Right lobe of liver (tissue), 4 donors: ENCODE results near the gene NOC2L.

Source experiments
- CTCF ChIP-seq, 4 donors: fragments of 200-600 bp in 3 of 4; fragments of 450-650 bp in 1 of 4; IDR thresholded peaks; one replicate each; pipeline versions ENCODE4 v1.5.1 to v1.8.0; 2016 to 2022; ENCODE audit warnings: antibody characterized with exemption in 4 of 4, mild to moderate bottlenecking in 2 of 4
- POLR2A ChIP-seq: fragments of 450-650 bp; IDR thresholded peaks from one replicate; pipeline ENCODE4 v1.6.1; 2017; ENCODE audit warnings: antibody characterized with exemption, mild to moderate bottlenecking
- donor health status: DM: no; HTN: no; CAD: no.
- donor health status: DM: no; HTN: no; CAD: no.
- donor health status: DM: no; HTN: yes; CAD: no.

DNA sequence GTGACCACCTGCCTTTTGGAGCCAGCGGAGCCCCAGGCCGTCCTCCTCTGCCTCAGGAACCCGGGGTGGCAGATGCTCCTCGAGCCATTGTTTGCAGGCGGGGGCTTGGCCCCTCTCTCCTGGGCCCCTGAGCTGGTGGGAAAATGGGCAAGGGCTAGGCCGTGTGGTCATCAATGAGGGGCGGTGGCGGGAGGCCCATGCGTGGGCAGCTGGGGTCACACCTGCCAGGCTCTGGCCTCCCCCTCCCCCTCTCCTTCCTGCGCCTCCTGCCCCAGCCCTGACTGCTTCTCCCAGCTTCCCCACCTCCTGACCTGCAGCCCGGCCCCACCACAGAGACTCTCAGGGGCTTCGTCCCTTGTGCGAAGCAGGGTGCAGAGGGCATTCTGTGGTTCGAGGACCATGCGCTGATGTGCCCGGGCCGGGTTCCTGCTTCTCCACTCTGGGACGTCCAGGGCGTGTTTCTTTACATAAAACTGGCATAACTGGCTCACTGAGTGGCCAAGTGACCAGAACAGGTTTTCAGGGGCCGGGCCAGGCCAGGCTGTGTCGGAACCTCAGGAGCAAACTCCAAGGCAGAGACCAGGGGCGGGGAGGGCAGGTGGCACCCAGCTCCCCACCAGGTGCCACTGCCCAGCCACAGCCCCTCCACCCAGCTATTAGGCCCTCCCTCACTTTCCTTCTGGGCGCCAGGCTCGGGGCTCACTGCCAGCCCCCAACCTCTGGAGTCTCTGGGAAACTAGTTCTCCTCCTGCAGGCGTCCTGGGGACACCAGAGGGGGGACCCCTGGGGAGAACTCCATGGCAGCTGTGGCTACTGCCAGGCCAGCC lies 26.1 kb downstream of the NOC2L start:
- TF ChIP-seq CTCF (IDR thresholded peaks at IDR 0.05) = no peak
- TF ChIP-seq POLR2A = no peak
